BJ (cell line): ENCODE results near the gene KLLN. TPM values are rescaled to one million over a fixed set of nuclear protein-coding genes. Genes with fewer than 3 reads are reported as not detected.

Experiments
- CTCF ChIA-PET: fragments of 350-600 bp; formaldehyde crosslinking; extraction: SDS; loops from one replicate; lab custom pipeline; 2021; ENCODE audit warnings: antibody characterized with exemption, inconsistent platforms; lab: Yijun Ruan, JAX
- POLR2A ChIA-PET: fragments of 300-600 bp; sonication (Branson Sonifier 250); formaldehyde crosslinking; extraction: SDS; loops from one replicate; lab custom pipeline; 2021; ENCODE audit warnings: antibody characterized with exemption; lab: Charles Lee
- DNase-seq: peaks from one replicate; pipeline ENCODE4 v3.0.0-alpha.2; 2011; ENCODE audit warnings: low read depth
- H3K27me3 ChIP-seq: 2 replicates; pipeline ENCODE4 v1.6.0; 2011; ENCODE audit warnings: low read length; ENCODE audit not compliant: control insufficient read depth, insufficient read depth
- H3K36me3 ChIP-seq: 2 replicates; pipeline ENCODE4 v1.5.1; 2011; ENCODE audit warnings: low read length; ENCODE audit not compliant: control insufficient read depth, insufficient read depth
- H3K4me3 ChIP-seq: 2 replicates; pipeline ENCODE4 v1.5.1; 2011; ENCODE audit warnings: low read depth, mild to moderate bottlenecking, control low read depth, low read length
- CTCF ChIP-seq: IDR thresholded peaks from 2 replicates; pipeline ENCODE4 v1.5.1; 2011; ENCODE audit warnings: low read depth, mild to moderate bottlenecking, control low read depth, inconsistent platforms, low read length, moderate library complexity; ENCODE audit not compliant: insufficient read depth
- polyA plus RNA-seq: library from polyadenylated mRNA; depleted of rRNA; stranded (reverse); fragments of >200 nt; gene quantifications from 2 replicates; pipeline ENCODE4 v1.2.3, GENCODE V29; 2011

Gene KLLN
- polyA plus RNA-seq, 1 experiment: 0.42 TPM

DNA sequence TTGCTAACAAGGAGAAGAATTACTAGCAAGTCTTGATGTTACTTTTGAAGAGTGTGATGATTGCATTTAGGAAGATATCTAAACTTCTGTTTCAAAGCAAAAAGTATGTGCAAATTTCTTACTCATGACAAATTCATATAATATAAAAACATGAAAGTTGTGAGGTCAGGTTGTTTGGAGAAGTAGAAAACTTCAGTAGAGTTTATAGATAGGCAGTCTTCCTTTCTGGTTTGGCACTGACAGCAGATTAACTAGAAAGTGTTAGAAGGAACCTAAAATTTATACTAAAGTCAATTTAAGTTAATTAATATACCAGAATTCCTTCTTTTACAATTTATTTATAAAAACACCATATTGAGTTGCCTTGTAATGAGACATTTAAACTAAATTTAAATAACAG, 17.0 kb upstream of the KLLN start:
- no peak for TF ChIP-seq CTCF
- Histone ChIP-seq H3K27me3 (no peaks in the 10 kb centered on the region), H3K36me3 (no peaks in the 10 kb centered on the region), H3K4me3 (no peak overlapping the region)
- ChIA-PET POLR2A (no interaction called here), CTCF (interaction anchor here (1.9 kb wide), 1 partner anchor 9 kb away, joined by 4 read pairs; no protein-coding TSS in a partner anchor)
- no peak for DNase-seq

- no peak for TF ChIP-seq CTCF
- H3K27me3 ChIP-seq: no peaks in the 10 kb centered on the region
- H3K4me3 ChIP-seq: no peak overlapping the region
- ChIA-PET CTCF (interaction anchor here (1.9 kb wide), 1 partner anchor 10 kb away, joined by 4 read pairs; no protein-coding TSS in a partner anchor), POLR2A (no interaction called here)
- H3K36me3 ChIP-seq: no peaks in the 10 kb centered on the region
- DNase-seq: no peak
Measured at GRCh38 chr10:87878664-87879459, 15.5 kb upstream of the KLLN start.

DNA sequence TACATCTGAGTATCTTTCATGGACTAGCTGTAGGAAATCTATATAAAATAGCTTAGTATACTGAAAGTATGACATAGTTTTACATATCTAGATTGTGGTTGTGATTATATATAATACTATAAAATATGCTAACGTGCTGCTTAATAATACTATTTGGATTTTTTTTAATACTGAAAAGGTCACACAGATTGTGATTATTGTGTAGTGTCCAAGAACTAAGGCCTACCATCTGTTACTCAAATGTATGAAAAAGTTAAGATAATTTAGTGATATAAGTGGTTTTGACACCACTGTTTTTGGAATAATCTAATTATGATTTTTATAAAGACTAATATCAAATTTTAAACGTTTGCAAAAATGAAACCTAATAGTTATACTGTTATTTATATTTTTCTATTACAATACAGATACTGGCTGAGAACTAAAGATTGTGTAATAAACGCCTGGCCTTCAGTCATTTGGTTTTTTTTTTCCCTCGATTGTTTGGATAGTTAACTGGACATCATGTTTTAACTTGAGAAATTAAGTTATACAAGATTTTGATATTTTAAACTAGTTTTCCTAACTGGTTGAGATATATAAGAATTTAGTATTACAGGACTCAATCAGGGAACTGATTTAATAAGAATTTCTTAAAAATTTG, 12.7 kb upstream of the KLLN start:
- Histone ChIP-seq H3K4me3 (no peak overlapping the region), H3K27me3 (no peaks in the 10 kb centered on the region), H3K36me3 (no peaks in the 10 kb centered on the region)
- ChIA-PET CTCF (interaction anchor here (0.5 kb wide), 1 partner anchor 311 kb away, joined by 3 read pairs; no protein-coding TSS in a partner anchor), POLR2A (no interaction called here)
- DNase-seq: no peak
- TF ChIP-seq CTCF: no peak

GRCh38 chr10:87873656-87874055, 10.3 kb upstream of the KLLN start:
- Histone ChIP-seq H3K27me3 (no peaks in the 10 kb centered on the region), H3K4me3 (no peak overlapping the region), H3K36me3 (no peaks in the 10 kb centered on the region)
- CTCF ChIA-PET: no interaction called here
- POLR2A ChIA-PET: interaction anchor here (0.6 kb wide), 1 partner anchor 11 kb away, joined by 3 read pairs; no protein-coding TSS in a partner anchor
- no peak for DNase-seq
- TF ChIP-seq CTCF: no peak

GRCh38 chr10:87872828-87873227, 9.5 kb upstream of the KLLN start:
- Histone ChIP-seq H3K4me3 (no peak overlapping the region), H3K27me3 (no peaks in the 10 kb centered on the region), H3K36me3 (no peaks in the 10 kb centered on the region)
- CTCF ChIA-PET: interaction anchor here (1.2 kb wide), 1 partner anchor 516 kb away, joined by 4 read pairs; no protein-coding TSS in a partner anchor
- DNase-seq: no peak
- POLR2A ChIA-PET: no interaction called here
- TF ChIP-seq CTCF: no peak
